Measurements from ENCODE around the gene PBX3. TPM values are rescaled to one million over a fixed set of nuclear protein-coding genes. Genes with fewer than 3 reads are reported as not detected.
A peak's percentile ranks its signal among the peaks of the same experiment; 100 is the strongest.

PBX3 gene
- polyA plus RNA-seq, 1 donor (not counting 4 experiments of a cell fraction or from before 2014, with no cell fraction given) = 26.3 TPM

DNA sequence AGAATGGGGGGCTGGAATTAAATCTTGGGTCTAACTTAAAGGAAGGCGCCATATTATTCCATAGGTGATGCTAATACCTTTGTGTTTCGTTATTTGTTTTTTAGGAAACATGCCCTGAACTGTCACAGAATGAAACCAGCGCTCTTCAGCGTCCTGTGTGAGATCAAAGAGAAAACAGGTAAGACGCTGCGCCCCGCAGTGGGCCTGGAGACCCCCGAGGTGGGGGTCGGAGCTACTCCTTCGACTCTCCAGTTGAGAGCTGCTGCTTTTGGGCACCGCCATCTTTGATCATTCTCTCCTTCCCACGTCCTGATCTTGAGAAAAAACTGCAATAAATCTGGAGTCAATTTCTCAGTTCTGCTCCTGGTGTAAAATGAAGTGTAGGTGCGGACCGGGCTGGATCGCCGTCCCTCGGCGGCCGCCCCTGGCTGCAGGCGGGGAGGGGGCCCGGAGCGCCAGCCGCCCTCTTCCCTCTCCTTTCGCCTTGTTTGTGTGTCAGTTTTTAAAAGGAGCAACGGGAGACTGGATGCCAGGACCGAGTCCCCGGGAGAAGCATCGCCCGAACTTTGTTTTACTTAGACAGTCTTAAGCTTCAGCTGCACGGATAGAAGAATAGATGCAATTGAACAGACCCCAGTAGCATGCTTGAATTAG, 1.4 kb downstream of the PBX3 start:
- Histone ChIP-seq H2AFZ (ENCODE audit: control insufficient read depth, low read length) (peak overlapping the region; percentile 78), H3K9ac (ENCODE audit: control insufficient read depth, extremely low read depth, insufficient read depth, low read length) (peak overlapping the region; percentile 90), H3K27ac (ENCODE audit: control insufficient read depth, insufficient read depth, low read length) (peak overlapping the region; percentile 86), H3K9me1 (ENCODE audit: control insufficient read depth, extremely low read depth, insufficient read depth, low read length) (no peaks in the 10 kb centered on the region), H3K4me1 (ENCODE audit: control insufficient read depth, extremely low read depth, insufficient read depth, low read length) (peaks cover 40% of the 10 kb centered on the region), H4K20me1 (ENCODE audit: control insufficient read depth, extremely low read depth, insufficient read depth, low read length) (no peaks in the 10 kb centered on the region), H3K79me2 (ENCODE audit: control insufficient read depth, insufficient read depth, low read length) (peaks cover 50% of the 10 kb centered on the region), H3K36me3 (ENCODE audit: control insufficient read depth in 2 of 2, extremely low read depth in 1 of 2, insufficient read depth in 2 of 2, low read length in 2 of 2) (peaks cover 0 to 3% of the 10 kb centered on the region in 2 experiments), H3K4me2 (ENCODE audit: control insufficient read depth, extremely low read depth, insufficient read depth, low read depth, low read length) (peak overlapping the region; percentile 100), H3K9me3 (ENCODE audit: control insufficient read depth, low read depth, low read length) (no peaks in the 10 kb centered on the region), H3K27me3 (ENCODE audit: control insufficient read depth, extremely low read depth, insufficient read depth, low read length) (no peaks in the 10 kb centered on the region), H3K4me3 (ENCODE audit: control insufficient read depth in 2 of 3, extremely low read depth in 1 of 3, insufficient read depth in 2 of 3, low read depth in 1 of 3, low read length in 3 of 3) (peak overlapping the region; percentile 76 to 96 (median 95))
- FAIRE-seq (no peak), DNase-seq (ENCODE audit: low read depth, low spot score) (no peak)
- dilution Hi-C loops (cut with MboI; ENCODE audit: extremely low pct_ligation_motif_present, low sequenced_read_pairs) = no loop called here
- TF ChIP-seq CTCF (optimal IDR thresholded peaks at IDR 0.05 in 1 of 3, IDR thresholded peaks at IDR 0.05 in 1 of 3, conservative IDR thresholded peaks at IDR 0.05 in 1 of 3; ENCODE audit: extremely low read depth in 1 of 3, insufficient read depth in 2 of 3, low read length in 3 of 3) = no peak
- TF ChIP-seq EZH2 (IDR thresholded peaks at IDR 0.05; ENCODE audit: low read length) = no peak

DNA sequence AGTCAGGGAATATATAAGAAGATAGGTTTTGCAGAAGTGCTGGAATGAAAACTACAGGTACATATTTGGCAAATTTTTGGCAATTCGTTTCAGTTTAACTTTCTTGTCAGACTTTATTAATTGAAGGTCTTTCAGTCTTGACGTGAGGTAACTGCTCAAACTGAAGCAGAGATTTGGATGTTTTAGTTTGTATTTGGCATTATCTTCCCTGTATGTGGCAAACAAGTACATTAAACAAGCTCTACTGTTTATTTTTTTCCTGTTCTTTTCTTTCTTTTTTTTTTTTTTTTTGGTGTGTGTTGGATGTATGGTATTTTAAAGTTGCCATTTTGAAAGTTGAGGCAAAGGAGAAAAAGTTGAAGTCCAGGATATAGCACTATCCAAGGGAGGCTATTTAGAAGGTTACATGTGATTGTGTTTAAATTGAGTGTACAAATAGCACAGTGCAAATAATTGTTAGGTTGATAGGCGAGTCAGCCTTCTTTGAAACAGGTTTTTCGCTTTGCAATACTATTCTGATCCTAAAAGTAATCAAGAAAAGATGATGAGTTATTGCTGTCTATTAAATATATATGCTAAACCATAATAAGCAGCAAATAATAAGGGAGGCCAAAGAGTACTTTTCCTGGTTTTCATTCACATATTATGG, 2.2 kb downstream of the PBX3 start:
- FAIRE-seq = no peak
- dilution Hi-C loops (cut with MboI; ENCODE audit: extremely low pct_ligation_motif_present, low sequenced_read_pairs) = no loop called here
- H3K9ac ChIP-seq (ENCODE audit: control insufficient read depth, extremely low read depth, insufficient read depth, low read length) = peak overlapping the region; percentile 90

More for the DNA sequence above, 2.2 kb downstream of the PBX3 start:
- peak overlapping the region; percentile 100 for H3K4me2 ChIP-seq (ENCODE audit: control insufficient read depth, extremely low read depth, insufficient read depth, low read depth, low read length)
- no peaks in the 10 kb centered on the region for H3K9me1 ChIP-seq (ENCODE audit: control insufficient read depth, extremely low read depth, insufficient read depth, low read length)
- no peak for DNase-seq (ENCODE audit: low read depth, low spot score)
- peak overlapping the region; percentile 86 for H3K27ac ChIP-seq (ENCODE audit: control insufficient read depth, insufficient read depth, low read length)
- H3K4me3 ChIP-seq (ENCODE audit: control insufficient read depth in 2 of 3, extremely low read depth in 1 of 3, insufficient read depth in 2 of 3, low read depth in 1 of 3, low read length in 3 of 3) = peak overlapping the region; percentile 76 to 96 (median 95)
- H3K9me3 ChIP-seq (ENCODE audit: control insufficient read depth, low read depth, low read length) = no peaks in the 10 kb centered on the region
- H3K4me1 ChIP-seq (ENCODE audit: control insufficient read depth, extremely low read depth, insufficient read depth, low read length) = peaks cover 40% of the 10 kb centered on the region
- no peak overlapping the region for H2AFZ ChIP-seq (ENCODE audit: control insufficient read depth, low read length)
- no peaks in the 10 kb centered on the region for H3K27me3 ChIP-seq (ENCODE audit: control insufficient read depth, extremely low read depth, insufficient read depth, low read length)
- H3K36me3 ChIP-seq (ENCODE audit: control insufficient read depth in 2 of 2, extremely low read depth in 1 of 2, insufficient read depth in 2 of 2, low read length in 2 of 2) = peaks cover 0 to 3% of the 10 kb centered on the region in 2 experiments
- no peaks in the 10 kb centered on the region for H4K20me1 ChIP-seq (ENCODE audit: control insufficient read depth, extremely low read depth, insufficient read depth, low read length)
- no peak for TF ChIP-seq EZH2 (IDR thresholded peaks at IDR 0.05; ENCODE audit: low read length)
- TF ChIP-seq CTCF (optimal IDR thresholded peaks at IDR 0.05 in 1 of 3, IDR thresholded peaks at IDR 0.05 in 1 of 3, conservative IDR thresholded peaks at IDR 0.05 in 1 of 3; ENCODE audit: extremely low read depth in 1 of 3, insufficient read depth in 2 of 3, low read length in 3 of 3) = no peak
- peaks cover 58% of the 10 kb centered on the region for H3K79me2 ChIP-seq (ENCODE audit: control insufficient read depth, insufficient read depth, low read length)
